Measurements from ENCODE around the gene CDK16. TPM values are rescaled to one million over a fixed set of nuclear protein-coding genes. Genes with fewer than 3 reads are reported as not detected.
A peak's percentile ranks its signal among the peaks of the same experiment; 100 is the strongest.

The CDK16 gene
- total RNA-seq, 1 donor: 61.2 TPM

DNA sequence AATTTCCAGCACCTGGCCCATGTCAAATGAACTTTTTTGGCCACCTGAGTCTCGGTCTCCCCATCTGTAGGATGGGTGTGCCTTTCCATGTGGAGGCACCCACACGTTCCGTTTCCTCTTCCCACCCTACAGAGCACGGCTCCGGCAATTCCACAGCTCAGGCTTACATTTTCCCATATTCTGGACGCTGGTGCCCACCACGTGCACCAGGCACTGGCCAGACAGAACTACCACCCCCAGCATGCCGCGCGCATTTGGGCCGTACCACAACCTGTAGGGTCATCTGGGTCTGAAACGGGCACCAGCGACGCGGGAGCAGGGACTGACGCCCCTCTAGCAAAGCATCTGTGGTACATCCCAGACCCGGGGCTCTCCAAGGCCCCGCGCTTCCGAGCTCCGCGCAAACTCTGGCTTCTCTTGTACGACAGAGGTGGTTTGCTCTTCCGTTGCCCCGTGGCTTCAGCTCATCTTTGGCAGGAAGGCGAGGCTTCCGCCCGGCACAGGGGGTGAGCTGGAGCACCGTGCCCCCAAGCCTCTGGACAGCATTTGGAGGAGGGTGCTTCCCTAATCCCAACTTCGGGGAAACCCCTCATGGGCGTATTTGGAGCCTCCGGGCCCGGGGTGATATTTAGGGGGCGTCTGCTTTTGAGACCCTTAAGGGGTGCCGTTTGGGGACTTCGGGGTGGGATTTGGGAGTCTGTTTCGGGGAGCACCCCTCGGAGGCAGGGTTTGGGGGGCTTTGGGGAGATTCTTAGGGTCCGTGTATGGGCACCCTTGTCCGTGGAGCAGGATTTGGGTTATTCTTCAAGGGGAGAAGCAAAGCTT, 27.8 kb upstream of the CDK16 start:
- H3K79me2 ChIP-seq (ENCODE audit: insufficient read depth, low read length): peaks cover 30% of the 10 kb centered on the region
- H2AFZ ChIP-seq (ENCODE audit: low read length): peak overlapping the region; percentile 67
- peaks cover 3% of the 10 kb centered on the region for H3K27me3 ChIP-seq (ENCODE audit: insufficient read depth, low read length)
- peak overlapping the region; percentile 81 for H3K4me2 ChIP-seq (ENCODE audit: insufficient read depth, low read length)
- TF ChIP-seq, protein P1, sequence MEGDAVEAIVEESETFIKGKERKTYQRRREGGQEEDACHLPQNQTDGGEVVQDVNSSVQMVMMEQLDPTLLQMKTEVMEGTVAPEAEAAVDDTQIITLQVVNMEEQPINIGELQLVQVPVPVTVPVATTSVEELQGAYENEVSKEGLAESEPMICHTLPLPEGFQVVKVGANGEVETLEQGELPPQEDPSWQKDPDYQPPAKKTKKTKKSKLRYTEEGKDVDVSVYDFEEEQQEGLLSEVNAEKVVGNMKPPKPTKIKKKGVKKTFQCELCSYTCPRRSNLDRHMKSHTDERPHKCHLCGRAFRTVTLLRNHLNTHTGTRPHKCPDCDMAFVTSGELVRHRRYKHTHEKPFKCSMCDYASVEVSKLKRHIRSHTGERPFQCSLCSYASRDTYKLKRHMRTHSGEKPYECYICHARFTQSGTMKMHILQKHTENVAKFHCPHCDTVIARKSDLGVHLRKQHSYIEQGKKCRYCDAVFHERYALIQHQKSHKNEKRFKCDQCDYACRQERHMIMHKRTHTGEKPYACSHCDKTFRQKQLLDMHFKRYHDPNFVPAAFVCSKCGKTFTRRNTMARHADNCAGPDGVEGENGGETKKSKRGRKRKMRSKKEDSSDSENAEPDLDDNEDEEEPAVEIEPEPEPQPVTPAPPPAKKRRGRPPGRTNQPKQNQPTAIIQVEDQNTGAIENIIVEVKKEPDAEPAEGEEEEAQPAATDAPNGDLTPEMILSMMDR (IDR thresholded peaks at IDR 0.05; ENCODE audit: extremely low read depth, low read depth, low read length): no peak
- no peaks in the 10 kb centered on the region for H3K9me3 ChIP-seq (ENCODE audit: low read depth, low read length)
- peak; percentile 98 for DNase-seq (ENCODE audit: insufficient read length, low spot score, missing footprints)
- peak overlapping the region; percentile 76 for H3K4me3 ChIP-seq (ENCODE audit: insufficient read depth, low read length)
- H4K20me1 ChIP-seq (ENCODE audit: insufficient read depth, low read length): peaks cover 9% of the 10 kb centered on the region
- peaks cover 3% of the 10 kb centered on the region for H3K36me3 ChIP-seq (ENCODE audit: insufficient read depth, low read length)
- peaks cover 22% of the 10 kb centered on the region for H3K4me1 ChIP-seq (ENCODE audit: insufficient read depth, low read length)
- peak overlapping the region; percentile 19 for H3K27ac ChIP-seq (ENCODE audit: low read depth, low read length)

DNA sequence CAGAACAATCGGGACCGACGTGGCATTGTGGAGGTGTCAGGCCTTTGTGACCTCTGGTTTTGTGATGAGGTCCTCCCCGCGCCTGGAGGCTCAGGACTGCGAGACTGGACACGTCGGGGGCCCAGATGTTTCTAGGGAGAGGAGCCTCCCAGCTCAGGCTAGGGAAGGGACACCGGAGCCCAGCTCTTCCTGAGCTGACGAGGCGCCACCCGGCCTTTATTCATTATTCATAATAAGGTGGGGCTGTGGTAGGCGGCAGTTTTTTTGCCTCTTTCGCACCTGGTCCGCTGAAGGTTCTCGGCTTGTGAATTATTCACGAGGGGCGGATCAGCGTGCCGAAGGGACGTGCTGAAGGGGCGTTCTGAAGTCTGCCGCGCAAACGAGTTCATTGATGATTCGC, 27.1 kb upstream of the CDK16 start:
- Histone ChIP-seq H3K4me2 (ENCODE audit: insufficient read depth, low read length) (peak overlapping the region; percentile 81), H3K27ac (ENCODE audit: low read depth, low read length) (peak overlapping the region; percentile 19), H3K4me3 (ENCODE audit: insufficient read depth, low read length) (peak overlapping the region; percentile 76), H3K27me3 (ENCODE audit: insufficient read depth, low read length) (peaks cover 3% of the 10 kb centered on the region), H4K20me1 (ENCODE audit: insufficient read depth, low read length) (peaks cover 16% of the 10 kb centered on the region), H3K9me3 (ENCODE audit: low read depth, low read length) (no peaks in the 10 kb centered on the region), H3K36me3 (ENCODE audit: insufficient read depth, low read length) (no peaks in the 10 kb centered on the region), H3K79me2 (ENCODE audit: insufficient read depth, low read length) (peaks cover 36% of the 10 kb centered on the region), H3K4me1 (ENCODE audit: insufficient read depth, low read length) (peaks cover 29% of the 10 kb centered on the region), H2AFZ (ENCODE audit: low read length) (peak overlapping the region; percentile 67)
- DNase-seq (ENCODE audit: insufficient read length, low spot score, missing footprints): peak; percentile 60
- TF ChIP-seq, protein P1 (IDR thresholded peaks at IDR 0.05; ENCODE audit: extremely low read depth, low read depth, low read length): no peak

DNA sequence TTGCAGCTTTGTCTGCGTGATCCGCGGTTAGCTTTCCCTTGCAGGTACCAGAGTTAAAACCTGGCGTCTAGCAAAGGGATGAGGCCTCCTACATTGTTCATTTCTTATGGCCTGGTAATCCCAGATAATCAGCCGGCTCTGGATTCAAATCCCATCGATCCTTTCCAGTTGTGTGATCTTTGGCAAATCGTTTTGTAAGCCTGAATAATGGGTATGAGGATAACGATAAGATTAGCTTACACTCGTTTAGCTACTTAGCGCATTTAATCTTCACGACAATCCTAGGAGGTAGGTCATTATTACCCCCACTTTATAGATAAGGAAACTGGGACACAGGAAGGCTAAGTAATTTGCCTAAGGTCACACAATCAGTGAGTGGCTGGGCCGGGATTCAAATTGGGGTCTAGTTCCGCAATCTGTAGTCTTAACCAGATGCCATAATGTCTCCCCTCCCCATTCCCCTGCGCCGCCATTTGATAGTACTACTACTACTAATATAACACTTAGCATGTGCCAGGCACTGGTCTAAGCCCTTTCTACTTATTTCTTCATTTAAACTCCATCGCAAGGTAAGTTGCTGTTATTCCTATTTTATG, 26.6 kb upstream of the CDK16 start:
- DNase-seq (ENCODE audit: insufficient read length, low spot score, missing footprints): peak; percentile 18
- TF ChIP-seq, protein P1 (IDR thresholded peaks at IDR 0.05; ENCODE audit: extremely low read depth, low read depth, low read length): no peak
- no peaks in the 10 kb centered on the region for H3K9me3 ChIP-seq (ENCODE audit: low read depth, low read length)
- H3K4me3 ChIP-seq (ENCODE audit: insufficient read depth, low read length): peak overlapping the region; percentile 76
- peaks cover 22% of the 10 kb centered on the region for H4K20me1 ChIP-seq (ENCODE audit: insufficient read depth, low read length)
- H3K27me3 ChIP-seq (ENCODE audit: insufficient read depth, low read length): peaks cover 3% of the 10 kb centered on the region
- peak overlapping the region; percentile 81 for H3K4me2 ChIP-seq (ENCODE audit: insufficient read depth, low read length)
- peak overlapping the region; percentile 67 for H2AFZ ChIP-seq (ENCODE audit: low read length)
- peaks cover 42% of the 10 kb centered on the region for H3K79me2 ChIP-seq (ENCODE audit: insufficient read depth, low read length)
- peaks cover 34% of the 10 kb centered on the region for H3K4me1 ChIP-seq (ENCODE audit: insufficient read depth, low read length)
- H3K36me3 ChIP-seq (ENCODE audit: insufficient read depth, low read length): peaks cover 3% of the 10 kb centered on the region
- no peak overlapping the region for H3K27ac ChIP-seq (ENCODE audit: low read depth, low read length)

All from osteoblast (primary cell).